Esophagus mucosa (tissue), 1 donor: ENCODE measurements around the gene SYT7. TPM values are rescaled to one million over a fixed set of nuclear protein-coding genes. Genes with fewer than 3 reads are reported as not detected.
"Not testable (repeated sequence)": the region's sequence is repeated elsewhere in the genome, so short reads cannot be mapped to it uniquely, and the experiment has no call there.

ENCODE experiments used
- ATAC-seq: fragments of 200-7000 bp; cut with Tn5 transposase; one replicate; pipeline ENCODE4 v1.9.1; 2020
- total RNA-seq: library from RNA; stranded (reverse); gene quantifications from one replicate; pipeline ENCODE4 v1.2.4, GENCODE V29; 2023
- donor health status: DM: yes; HTN: yes; CAD: no.

Gene SYT7
- total RNA-seq, 1 donor from 2014 or later: 3.6 TPM

DNA sequence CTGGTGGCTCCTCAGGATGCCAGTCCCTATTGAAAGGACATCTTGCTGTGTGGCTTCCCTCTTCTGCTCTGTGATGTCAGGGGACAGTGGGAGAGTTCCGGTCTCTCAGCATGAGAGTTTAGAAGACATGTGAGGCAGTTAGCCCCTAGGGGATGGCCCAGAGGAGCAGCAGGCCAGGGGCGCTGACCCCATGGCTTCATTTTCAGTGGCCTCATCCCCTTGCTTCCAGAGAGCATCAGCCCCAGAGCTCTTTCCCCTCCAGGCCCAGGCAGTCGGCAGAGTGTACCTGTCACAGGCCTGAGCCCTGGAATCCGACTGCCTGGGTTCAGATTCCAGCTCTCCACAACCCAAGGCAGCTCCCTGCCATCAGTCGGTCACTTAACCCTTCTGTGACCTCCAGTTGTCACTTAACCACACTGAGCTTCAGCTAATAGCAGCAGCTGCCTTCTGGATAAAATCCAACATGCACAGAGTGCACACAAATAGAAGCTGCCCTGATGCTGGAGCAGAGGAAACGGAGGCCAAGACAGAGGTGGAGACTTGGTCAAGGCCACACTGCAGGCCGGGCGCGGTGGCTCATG lies 86.4 kb downstream of the SYT7 start:
- no peak for ATAC-seq

DNA sequence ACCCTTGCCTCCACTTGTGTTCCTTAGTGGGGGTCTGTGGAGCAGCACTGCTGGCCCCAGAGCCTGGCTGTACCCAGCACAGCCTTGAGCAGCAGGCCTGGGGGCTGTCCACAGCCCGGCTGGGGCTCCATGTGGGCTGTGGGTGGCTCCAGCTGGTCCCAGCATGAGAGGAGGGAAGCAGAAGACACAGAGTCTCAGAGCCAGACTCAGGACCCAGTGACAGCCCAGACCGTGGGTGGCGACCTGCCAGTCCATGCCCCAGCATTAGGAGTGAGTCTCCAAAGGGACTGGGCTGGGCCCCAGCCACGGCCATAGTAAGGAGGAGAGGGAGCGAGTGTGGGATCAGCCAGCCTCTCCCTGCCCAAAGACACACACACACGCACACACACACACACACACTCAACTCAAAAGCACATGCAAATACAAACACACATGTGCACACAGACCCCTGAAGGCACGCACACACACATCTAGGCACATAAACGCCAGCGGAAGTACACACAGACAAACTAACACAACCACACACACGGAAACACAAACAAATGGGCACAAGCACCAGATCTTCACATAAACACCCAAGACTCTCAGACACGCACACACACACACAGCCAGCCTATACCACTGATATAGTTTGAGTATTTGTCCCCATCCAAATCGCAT lies 89.0 kb downstream of the SYT7 start:
- no peak for ATAC-seq

DNA sequence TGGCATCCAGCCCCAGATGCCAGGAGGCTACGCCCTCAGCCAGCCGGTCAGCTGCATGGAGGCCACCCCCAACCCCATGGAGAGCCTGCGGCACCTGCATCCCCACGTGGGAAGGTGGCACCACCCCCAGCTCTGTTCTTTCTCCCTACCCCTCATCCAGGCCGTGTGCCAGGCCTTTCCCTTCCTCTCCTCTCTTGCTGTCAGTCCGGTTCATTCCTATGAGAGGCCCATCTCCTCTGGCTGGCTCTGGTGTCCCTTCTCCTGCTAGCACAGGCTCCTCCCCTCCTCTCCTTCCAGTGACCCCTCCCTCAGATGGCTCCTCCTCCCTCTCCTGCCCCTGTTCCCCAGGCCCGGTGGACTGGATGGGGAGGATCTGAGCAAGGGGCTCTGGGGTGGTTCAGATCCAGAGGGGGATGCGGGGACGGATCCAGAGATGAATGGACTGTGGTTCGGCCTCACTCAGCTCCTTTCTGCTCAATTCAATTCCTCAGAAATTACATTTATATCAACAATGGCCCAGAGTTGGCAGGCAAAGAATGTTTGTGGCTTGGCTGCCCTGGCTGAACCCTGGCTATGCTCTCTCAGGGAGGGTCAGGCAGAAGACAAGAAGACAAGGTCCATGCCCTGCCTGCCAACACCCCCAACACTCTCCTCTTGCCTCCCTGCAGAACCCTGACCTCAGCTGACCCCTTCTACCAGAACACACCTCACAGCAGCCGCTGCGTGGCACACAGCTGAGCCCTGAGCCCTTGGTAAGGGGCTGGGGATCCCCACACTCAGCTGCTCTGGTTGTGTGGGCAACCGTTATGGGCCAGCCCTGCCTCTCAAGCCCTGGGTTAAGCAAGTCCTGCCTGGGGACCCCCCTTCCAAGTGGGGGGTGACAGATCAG lies 90.8 kb downstream of the SYT7 start:
- no peak for ATAC-seq

- ATAC-seq: peak; percentile 39
Measured at GRCh38 chr11:61488651-61489291, 92.1 kb downstream of the SYT7 start.

DNA sequence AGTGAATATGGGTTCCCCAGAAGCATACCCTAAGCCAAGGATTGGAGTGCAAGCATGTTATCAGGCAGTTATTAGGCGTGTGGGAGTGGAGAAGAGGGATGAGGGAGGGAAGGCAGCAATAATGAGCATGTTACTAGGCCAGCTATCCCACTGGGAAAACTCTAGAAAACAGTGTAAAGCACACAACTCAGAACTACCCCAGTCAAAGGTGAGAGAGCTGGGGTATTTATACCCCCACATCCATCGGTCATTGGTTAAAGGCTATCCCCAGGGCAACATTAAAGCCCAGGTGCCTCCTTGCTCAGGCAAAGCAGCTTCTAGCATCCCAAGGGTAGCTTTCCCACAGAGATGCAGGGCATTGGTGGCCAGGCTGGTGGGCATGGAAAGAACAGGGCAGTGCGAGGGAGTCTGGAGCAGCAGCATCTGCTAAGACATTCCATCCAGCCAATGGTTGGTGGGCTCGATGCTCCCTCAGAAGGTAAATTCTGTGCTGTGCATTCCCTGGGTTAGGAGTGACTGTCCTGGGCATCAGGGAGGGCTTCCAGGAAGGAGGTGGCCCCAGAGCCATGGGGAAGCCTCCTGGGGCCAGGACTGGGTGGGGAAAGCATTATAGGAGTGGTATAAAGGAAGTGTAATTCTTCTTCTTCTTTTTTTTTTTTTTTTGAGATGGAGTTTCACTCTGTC lies 93.4 kb downstream of the SYT7 start:
- no peak for ATAC-seq

DNA sequence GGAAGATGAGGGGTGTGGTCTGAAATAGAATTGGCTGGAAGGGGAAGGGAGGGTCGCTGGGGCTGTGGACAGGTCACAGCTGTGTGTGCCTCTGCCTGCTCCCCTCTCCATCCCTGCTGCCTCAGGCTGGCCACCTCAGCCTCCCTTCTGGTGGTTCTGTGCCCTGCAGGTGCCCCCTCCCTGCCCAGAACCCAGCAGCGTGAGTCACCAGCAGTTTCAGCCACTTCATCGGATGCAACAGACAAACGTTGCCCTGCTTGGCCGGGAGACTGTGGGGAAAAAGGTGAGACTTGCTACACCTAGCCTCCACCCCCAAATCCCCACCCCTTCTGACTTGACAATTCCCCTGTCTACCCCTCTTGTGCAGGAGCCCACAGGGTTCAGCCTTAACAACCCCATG lies 94.1 kb downstream of the SYT7 start:
- ATAC-seq: no peak

- no peak for ATAC-seq
Measured at GRCh38 chr11:61486011-61486620, 94.8 kb downstream of the SYT7 start.

- no peak for ATAC-seq
Measured at GRCh38 chr11:61485080-61485479, 95.8 kb downstream of the SYT7 start.

DNA sequence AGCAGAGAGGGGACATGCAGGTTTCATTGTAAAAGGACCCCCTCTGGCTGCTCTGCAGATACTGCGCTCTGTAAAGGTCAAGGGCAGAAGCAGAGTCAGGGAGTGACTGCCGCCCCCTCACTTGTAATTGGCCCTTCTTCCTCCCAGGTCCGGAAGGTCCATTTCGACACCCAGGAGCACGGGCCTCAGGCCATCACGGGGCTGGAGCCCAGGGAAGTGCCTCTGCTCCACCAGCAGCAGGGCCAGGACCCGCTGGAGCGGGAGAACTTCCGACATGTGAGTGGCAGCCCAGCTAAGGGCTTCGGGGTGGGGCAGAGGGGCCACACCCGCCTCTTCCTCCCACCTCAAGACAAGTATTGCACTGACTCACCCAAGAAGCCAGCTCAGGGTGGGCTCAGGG lies 96.3 kb downstream of the SYT7 start:
- ATAC-seq: no peak

- ATAC-seq: peak; percentile 41
Measured at GRCh38 chr11:61482513-61482912, 98.4 kb downstream of the SYT7 start.

GRCh38 chr11:61481806-61482205 lies 99.1 kb downstream of the SYT7 start:
- no peak for ATAC-seq

- ATAC-seq: no peak
Measured at GRCh38 chr11:61480994-61481335, 99.9 kb downstream of the SYT7 start.

- no peak for ATAC-seq
Measured at GRCh38 chr11:61480261-61480993, 100.4 kb downstream of the SYT7 start.

- ATAC-seq: not testable (repeated sequence)
Measured at GRCh38 chr11:61479360-61480058, 101.4 kb downstream of the SYT7 start.

DNA sequence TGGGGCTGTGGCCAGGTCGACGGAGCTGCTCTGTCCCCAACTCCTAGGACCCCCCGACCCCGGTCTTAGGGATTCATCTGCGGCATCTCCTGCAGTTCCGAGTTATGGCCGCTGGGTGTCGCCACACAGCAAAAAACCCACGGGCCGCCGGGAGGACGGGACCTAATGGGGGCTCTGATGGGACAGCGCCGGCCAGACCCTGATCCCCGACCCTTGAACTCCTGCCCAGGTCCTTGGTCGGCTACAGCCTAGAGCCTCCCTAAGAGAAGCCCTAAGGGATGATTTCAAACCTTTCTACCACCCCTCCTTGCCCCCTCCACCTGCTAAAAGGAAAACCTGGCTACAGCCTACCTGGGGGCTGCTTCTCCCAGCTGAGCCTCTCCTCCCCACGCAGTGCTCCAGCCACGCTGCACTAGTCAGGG lies 103.1 kb downstream of the SYT7 start:
- ATAC-seq: peak; percentile 21

DNA sequence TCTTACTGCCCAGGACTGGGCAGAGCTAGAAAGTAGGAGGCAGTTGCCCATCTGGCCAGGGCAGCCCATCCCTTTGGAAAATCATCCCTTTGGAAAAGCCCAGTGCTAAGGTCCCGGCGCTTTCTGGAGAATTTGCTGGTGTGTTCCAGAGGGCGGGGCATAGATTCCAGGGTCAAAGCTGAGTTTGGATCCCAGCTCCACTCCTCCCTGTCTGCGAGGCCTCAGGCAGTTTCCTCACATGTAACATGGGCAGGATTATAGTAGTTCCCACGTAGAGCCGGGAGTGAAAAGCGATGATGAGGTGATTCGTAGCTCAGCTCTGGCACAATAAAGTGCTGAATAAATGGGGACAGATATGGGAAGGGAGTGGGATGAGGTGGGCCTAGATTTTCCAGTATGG lies 103.8 kb downstream of the SYT7 start:
- ATAC-seq: no peak

- no peak for ATAC-seq
Measured at GRCh38 chr11:61476371-61476770, 104.5 kb downstream of the SYT7 start.

DNA sequence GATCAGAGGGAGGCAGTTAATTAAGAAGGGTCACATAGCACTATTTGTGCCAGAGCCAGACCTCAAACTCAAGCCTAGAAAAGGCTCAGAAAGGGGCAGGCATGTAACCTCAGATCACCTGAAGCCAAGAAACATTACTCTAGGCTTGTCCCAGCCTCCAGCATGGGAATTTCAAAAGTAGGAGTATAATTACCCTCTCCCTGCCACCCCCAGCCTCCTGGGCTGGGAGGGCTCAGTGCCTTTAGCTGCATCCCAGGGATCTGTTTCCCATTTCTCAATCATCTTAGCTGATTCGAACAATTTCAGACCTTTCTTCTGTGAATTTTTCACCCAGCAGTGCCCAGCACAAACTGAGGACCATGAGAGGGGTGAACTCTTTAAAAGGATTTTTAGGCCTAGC lies 105.4 kb downstream of the SYT7 start:
- no peak for ATAC-seq

GRCh38 chr11:61474013-61474643 lies 106.7 kb downstream of the SYT7 start:
- ATAC-seq: no peak

- no peak for ATAC-seq
Measured at GRCh38 chr11:61473370-61474012, 107.4 kb downstream of the SYT7 start.
